GM12878 (cell line): ENCODE measurements around the gene NKX2-3. TPM values are rescaled to one million over a fixed set of nuclear protein-coding genes. Genes with fewer than 3 reads are reported as not detected.

Experiments
- ATAC-seq: fragments of 200-7000 bp; cut with Tn5 transposase; 3 replicates; pipeline ENCODE4 v1.9.1; 2020; ENCODE audit warnings: mild to moderate bottlenecking, moderate library complexity
- BruUV-seq: library from RNA; stranded (reverse); fragments of 400-500 nt; replicated peaks from 2 replicates; lab custom pipeline; 2021; lab: Mats Ljungman, UMichigan
- CTCF ChIA-PET: fragments of 300-600 bp; sonication (Branson Sonifier 250); formaldehyde crosslinking; extraction: SDS; loops from one replicate; lab custom pipeline; 2021; ENCODE audit warnings: inconsistent platforms; lab: Yijun Ruan, JAX
- POLR2A ChIA-PET: fragments of 350-600 bp; formaldehyde crosslinking; extraction: SDS; loops from one replicate; lab custom pipeline; 2021; ENCODE audit warnings: inconsistent platforms; lab: Charles Lee
- RAD21 ChIA-PET: fragments of 300-600 bp; sonication (Branson Sonifier 250); formaldehyde crosslinking; loops from one replicate; lab custom pipeline; 2023; ENCODE audit warnings: antibody characterized with exemption; ENCODE audit not compliant: unreplicated experiment; lab: Charles Lee
- SMC1A ChIA-PET: fragments of 300-600 bp; sonication (Branson Sonifier 250); formaldehyde crosslinking; loops from one replicate; lab custom pipeline; 2023; ENCODE audit not compliant: unreplicated experiment, uncharacterized antibody; lab: Charles Lee
- DNase-seq: peaks from one replicate; pipeline ENCODE4 v3.0.0-alpha.2; 2011; ENCODE audit warnings: low read depth, low spot score
- FAIRE-seq: peaks from 3 replicates; lab custom pipeline; 2011; peaks lifted over from hg19 to GRCh38; lab: Jason Lieb, UNC
- H2AFZ ChIP-seq: 2 replicates; pipeline ENCODE4 v1.6.0; 2011; ENCODE audit warnings: low read depth, low read length, control low read depth; ENCODE audit not compliant: control insufficient read depth
- H3K27ac ChIP-seq: 2 replicates; pipeline ENCODE4 v1.5.1; 2011; ENCODE audit warnings: control low read depth; ENCODE audit not compliant: control insufficient read depth, insufficient read depth
- H3K27me3 ChIP-seq, 2 experiments: replicated peaks in 1 of 2; 2 replicates each; pipeline versions ENCODE4 v1.6.0 to v1.6.1; 2011; ENCODE audit warnings: low read length in 1 of 2; ENCODE audit not compliant: control insufficient read depth in 2 of 2, insufficient read depth in 2 of 2
- H3K36me3 ChIP-seq, 2 experiments: 2 replicates each; pipeline ENCODE4 v1.5.1; 2011; ENCODE audit warnings: low read length in 1 of 2; ENCODE audit not compliant: control insufficient read depth in 2 of 2, insufficient read depth in 2 of 2
- H3K4me1 ChIP-seq: 2 replicates; pipeline ENCODE4 v1.6.1; 2011; ENCODE audit warnings: mild to moderate bottlenecking, low read length, moderate library complexity, mixed read lengths; ENCODE audit not compliant: control insufficient read depth, insufficient read depth
- H3K4me2 ChIP-seq: 2 replicates; pipeline ENCODE4 v1.6.0; 2011; ENCODE audit warnings: control low read depth; ENCODE audit not compliant: control insufficient read depth, insufficient read depth
- H3K4me3 ChIP-seq: fragments of 200-600 bp; sonication (generic); 2 replicates; pipeline ENCODE4 v1.5.1; 2016
- H3K79me2 ChIP-seq: 2 replicates; pipeline ENCODE4 v1.6.0; 2011; ENCODE audit warnings: low read length; ENCODE audit not compliant: control insufficient read depth, insufficient read depth
- H3K9ac ChIP-seq: 2 replicates; pipeline ENCODE4 v1.8.0; 2011; ENCODE audit warnings: low read length, control low read depth, mixed read lengths; ENCODE audit not compliant: control insufficient read depth, insufficient read depth
- H3K9me3 ChIP-seq: replicated peaks from 3 replicates; pipeline ENCODE4 v1.5.1; 2011; ENCODE audit warnings: mild to moderate bottlenecking, low read length; ENCODE audit not compliant: control insufficient read depth, insufficient read depth
- H4K20me1 ChIP-seq: 2 replicates; pipeline ENCODE4 v1.6.0; 2011; ENCODE audit not compliant: control insufficient read depth, insufficient read depth
- IRF3 ChIP-seq: fragments of 450-650 bp; IDR thresholded peaks from 2 replicates; pipeline ENCODE4 v1.6.1; 2014; ENCODE audit warnings: mild to moderate bottlenecking
- JUNB ChIP-seq: IDR thresholded peaks from 2 replicates; pipeline ENCODE4 v1.6.1; 2016; ENCODE audit warnings: antibody characterized with exemption, mild to moderate bottlenecking
- KAT2A ChIP-seq: conservative IDR thresholded peaks from 2 replicates; pipeline ENCODE4 v1.6.1; 2011; ENCODE audit warnings: low read depth, low read length; ENCODE audit not compliant: control insufficient read depth
- NRF1 ChIP-seq: conservative IDR thresholded peaks from 2 replicates; pipeline ENCODE4 v1.6.1; 2011; ENCODE audit warnings: mild to moderate bottlenecking, low read depth, low read length, improper control_type of control experiment
- SKIL ChIP-seq: fragments of 450-650 bp; IDR thresholded peaks from 2 replicates; pipeline ENCODE4 v1.6.1; 2017; ENCODE audit warnings: mild to moderate bottlenecking, low read depth, inconsistent platforms; ENCODE audit not compliant: poor library complexity, severe bottlenecking
- SMARCA5 ChIP-seq: fragments of 450-650 bp; IDR thresholded peaks from 2 replicates; pipeline ENCODE4 v1.6.1; 2017; ENCODE audit warnings: mild to moderate bottlenecking
- SREBF1 ChIP-seq: IDR thresholded peaks from 2 replicates; pipeline ENCODE4 v1.6.1; 2012; ENCODE audit warnings: mild to moderate bottlenecking, low read length
- YBX1 ChIP-seq: fragments of 450-650 bp; IDR thresholded peaks from 2 replicates; pipeline ENCODE4 v1.6.1; 2016; ENCODE audit warnings: antibody characterized with exemption
- ZBTB40 ChIP-seq: fragments of 450-650 bp; IDR thresholded peaks from 2 replicates; pipeline ENCODE4 v1.6.1; 2016; ENCODE audit warnings: mild to moderate bottlenecking, moderate library complexity, borderline replicate concordance
- ZNF274 ChIP-seq: IDR thresholded peaks from one replicate; pipeline ENCODE4 v1.8.0; 2011; ENCODE audit not compliant: insufficient read length, insufficient read depth
- ZNF592 ChIP-seq: fragments of 450-650 bp; IDR thresholded peaks from 2 replicates; pipeline ENCODE4 v1.6.1; 2017; ENCODE audit warnings: mild to moderate bottlenecking, moderate library complexity
- WGBS: methylation state at CpG from one replicate; pipeline ENCODE4 v1.1.6; 2016; ENCODE audit warnings: low lambda C conversion rate; ENCODE audit not compliant: insufficient replicate concordance, insufficient coverage; ENCODE audit errors: missing lambda C conversion rate; 5-methylcytosine and 5-hydroxymethylcytosine counted together
- in situ Hi-C: fragments of 300-500 bp; cut with MboI; formaldehyde crosslinking; loops from 9 replicates; pipeline ENCODE4 v1.14.3; 2018; ENCODE audit warnings: mixed read lengths
- intact Hi-C: fragments of 100-400 bp; cut with micrococcal nuclease; formaldehyde crosslinking; loops from one replicate; pipeline ENCODE4 v1.14.2; 2022; ENCODE audit not compliant: unreplicated experiment
- polyA plus RNA-seq, 11 experiments: library from polyadenylated mRNA; depleted of rRNA in 4 of 11; unstranded in 6 of 11; stranded (reverse) in 5 of 11; fragments of >200 nt; fragmentation: Nextera tagmentation in 4 of 11; fragmentation: Illumina TruSeq in 1 of 11; extraction: Ambion mirVana in 4 of 11; extraction: Trizol in 1 of 11; gene quantifications; 1 replicate in 1 of 11; 2 replicates in 10 of 11; pipeline versions ENCODE4 v1.2.1 to v1.2.3, GENCODE V29; 2011 to 2016; ENCODE audit warnings: inconsistent platforms in 2 of 11, missing spikeins in 2 of 11, low read depth in 1 of 11
- total RNA-seq, 4 experiments: library from RNA; depleted of rRNA in 3 of 4; stranded (reverse); fragments of >200 nt in 3 of 4; fragmentation: Illumina TruSeq in 1 of 4; extraction: Trizol in 1 of 4; gene quantifications; 2 replicates each; pipeline versions ENCODE4 v1.2.1 to v1.2.3, GENCODE V29; 2013 to 2021

NKX2-3 gene
- total and polyA plus RNA-seq, 10 of the 15 experiments (the other 5 are each of a cell fraction or from before 2014, with no cell fraction given), result not detected

GRCh38 chr10:99520847-99521764 is 11.6 kb upstream of the NKX2-3 start:
- intact Hi-C loops, result no loop called here
- in situ Hi-C loops, result no loop called here
- H3K4me1 ChIP-seq, result no peaks in the 10 kb centered on the region
- TF ChIP-seq ZBTB40, result no peak
- no peak for TF ChIP-seq SKIL
- TF ChIP-seq JUNB, result no peak
- no peak for TF ChIP-seq SMARCA5
- TF ChIP-seq KAT2A, result no peak
- TF ChIP-seq ZNF592, result no peak
- no peak for TF ChIP-seq SREBF1
- TF ChIP-seq ZNF274, result no peak
- TF ChIP-seq IRF3, result no peak
- no peak for TF ChIP-seq YBX1
- TF ChIP-seq NRF1, result no peak

More at GRCh38 chr10:99520847-99521764, 11.6 kb upstream of the NKX2-3 start:
- H3K79me2 ChIP-seq, result no peaks in the 10 kb centered on the region
- no peaks in the 10 kb centered on the region for H3K36me3 ChIP-seq
- no peaks in the 10 kb centered on the region for H3K9me3 ChIP-seq
- FAIRE-seq (no peak), ATAC-seq (no peak), DNase-seq (no peak)
- no peak overlapping the region for H3K27ac ChIP-seq
- 71% methylated on average over 41 of the region's 46 CpGs for WGBS
- no peak overlapping the region for H3K9ac ChIP-seq
- H4K20me1 ChIP-seq, result no peaks in the 10 kb centered on the region
- H2AFZ ChIP-seq, result no peak overlapping the region
- ChIA-PET CTCF (no interaction called here), POLR2A (no interaction called here), RAD21 (no interaction called here), SMC1A (no interaction called here)
- no peak overlapping the region for H3K4me2 ChIP-seq
- no peak overlapping the region for H3K4me3 ChIP-seq
- H3K27me3 ChIP-seq, result peaks cover 0 to 2% of the 10 kb centered on the region in 2 experiments; a peak in 2 of 4 replicates
- no TSS peak for BruUV-seq
